ENCODE data around the gene MED1.

GRCh38 chr17:39408360-39408759 is 42.7 kb downstream of the MED1 start:
- no peak for TF ChIP-seq POLR2A (IDR thresholded peaks at IDR 0.05; ENCODE audit: low read depth, low read length)
- TF ChIP-seq POLR2AphosphoS5 (IDR thresholded peaks at IDR 0.05; ENCODE audit: low read depth, low read length): no peak

Data from GM12892 (cell line).